HepG2 (cell line): ENCODE data around the gene EZH2. TPM values are rescaled to one million over a fixed set of nuclear protein-coding genes. Genes with fewer than 3 reads are reported as not detected.
A peak's percentile ranks its signal among the peaks of the same experiment; 100 is the strongest.

Source experiments
- ATAC-seq: fragments of 200-7000 bp; cut with Tn5 transposase; 3 replicates; pipeline ENCODE4 v1.9.1; 2020; ENCODE audit warnings: mild to moderate bottlenecking, moderate library complexity
- BruUV-seq: library from RNA; stranded (reverse); fragments of 400-500 nt; replicated peaks from 2 replicates; lab custom pipeline; 2021; lab: Mats Ljungman, UMichigan
- CTCF ChIA-PET: fragments of 300-600 bp; formaldehyde crosslinking; extraction: SDS; loops from one replicate; lab custom pipeline; 2021; ENCODE audit warnings: low total read pairs, inconsistent platforms, low intra/inter-chr PET ratio; lab: Yijun Ruan, JAX
- POLR2A ChIA-PET: fragments of 350-600 bp; sonication (Branson Sonifier 250); formaldehyde crosslinking; loops from one replicate; lab custom pipeline; 2020; ENCODE audit warnings: antibody characterized with exemption, inconsistent platforms; lab: Yijun Ruan, JAX
- DNase-seq: peaks from one replicate; pipeline ENCODE4 v3.0.0-alpha.2; 2015; ENCODE audit warnings: low spot score
- FAIRE-seq: peaks from 3 replicates; lab custom pipeline; 2011; peaks lifted over from hg19 to GRCh38; lab: Jason Lieb, UNC
- H2AFZ ChIP-seq: one replicate; pipeline ENCODE4 v1.6.1; 2011; ENCODE audit warnings: low read length, inconsistent platforms
- H3K27ac ChIP-seq: fragments of 300-600 bp; 3 replicates; pipeline ENCODE4 v1.8.0; 2011; ENCODE audit warnings: mixed run types, mild to moderate bottlenecking, mixed read lengths, low read length, inconsistent platforms; ENCODE audit not compliant: insufficient read depth; ENCODE audit errors: extremely low read length
- H3K27me3 ChIP-seq, 2 experiments: fragments of 200-600 bp in 1 of 2; 2 replicates in 1 of 2; 3 replicates in 1 of 2; pipeline versions ENCODE4 v1.6.0 to v1.8.0; 2011; ENCODE audit warnings: low read length in 2 of 2, mild to moderate bottlenecking in 2 of 2, moderate library complexity in 2 of 2, inconsistent platforms in 1 of 2; ENCODE audit not compliant: insufficient read depth in 2 of 2, control insufficient read depth in 1 of 2
- H3K36me3 ChIP-seq, 2 experiments: fragments of 200-600 bp in 1 of 2; replicated peaks in 1 of 2; 2 replicates in 1 of 2; 3 replicates in 1 of 2; pipeline versions ENCODE4 v1.5.1 to v1.8.0; 2011; ENCODE audit warnings: low read length in 2 of 2, inconsistent platforms in 1 of 2; ENCODE audit not compliant: insufficient read depth in 2 of 2, control insufficient read depth in 1 of 2
- H3K4me1 ChIP-seq: 2 replicates; pipeline ENCODE4 v1.5.1; 2012; ENCODE audit warnings: low read length, inconsistent platforms; ENCODE audit not compliant: insufficient read depth
- H3K4me2 ChIP-seq: 2 replicates; pipeline ENCODE4 v1.6.0; 2011; ENCODE audit warnings: low read depth, low read length, inconsistent platforms
- H3K4me3 ChIP-seq, 3 experiments: fragments of 200-600 bp in 1 of 3; sonication (generic), shearing (Covaris generic) in 1 of 3; replicated peaks in 1 of 3; 2 replicates each; pipeline ENCODE4 v1.5.1; 2011 to 2016; ENCODE audit warnings: low read length in 3 of 3, inconsistent platforms in 2 of 3, low read depth in 2 of 3, mild to moderate bottlenecking in 2 of 3, control low read depth in 1 of 3, mixed read lengths in 1 of 3; ENCODE audit not compliant: insufficient read depth in 1 of 3
- H3K79me2 ChIP-seq: one replicate; pipeline ENCODE4 v1.6.1; 2011; ENCODE audit warnings: low read length, inconsistent platforms; ENCODE audit not compliant: insufficient read depth
- H3K9ac ChIP-seq: 2 replicates; pipeline ENCODE4 v1.6.0; 2011; ENCODE audit warnings: mild to moderate bottlenecking, low read depth, low read length, inconsistent platforms; ENCODE audit not compliant: insufficient read depth
- H3K9me3 ChIP-seq: 2 replicates; pipeline ENCODE4 v1.5.1; 2012; ENCODE audit warnings: mild to moderate bottlenecking, low read length
- H4K20me1 ChIP-seq: 2 replicates; pipeline ENCODE4 v1.6.0; 2011; ENCODE audit warnings: inconsistent platforms, mild to moderate bottlenecking, low read length, moderate library complexity; ENCODE audit not compliant: insufficient read depth
- SMC3 ChIP-seq: IDR thresholded peaks from 2 replicates; pipeline ENCODE4 v1.6.1; 2011; ENCODE audit warnings: low read length, improper control_type of control experiment
- ZNF557 ChIP-seq: sonication (generic); formaldehyde crosslinking; IDR thresholded peaks from 2 replicates; pipeline ENCODE4 v1.4.0; 2020; ENCODE audit warnings: missing genetic modification reagents
- ZNF7 ChIP-seq: IDR thresholded peaks from 2 replicates; pipeline ENCODE4 v1.6.1; 2016; ENCODE audit warnings: missing biosample characterization, missing genetic modification reagents
- ZNF782 ChIP-seq: sonication (generic); formaldehyde crosslinking; IDR thresholded peaks from 2 replicates; pipeline ENCODE4 v1.4.0; 2020; ENCODE audit warnings: missing genetic modification reagents, mild to moderate bottlenecking, borderline replicate concordance
- ZNF891 ChIP-seq: sonication (generic); formaldehyde crosslinking; IDR thresholded peaks from 2 replicates; pipeline ENCODE4 v1.5.0; 2020; ENCODE audit warnings: mild to moderate bottlenecking, missing genetic modification reagents
- WGBS: methylation state at CpG from one replicate; pipeline ENCODE4 v1.1.6; 2017; ENCODE audit warnings: low lambda C conversion rate; 5-methylcytosine and 5-hydroxymethylcytosine counted together
- in situ Hi-C: cut with HindIII; loops from 2 replicates; pipeline ENCODE4 v1.10.0; 2017; ENCODE audit warnings: low pct_unique_long_range_greater_than_20kb; ENCODE audit not compliant: extremely low pct_ligation_motif_present
- intact Hi-C: fragments of 100-400 bp; cut with micrococcal nuclease; formaldehyde crosslinking; loops from one replicate; pipeline ENCODE4 v1.10.0; 2022; ENCODE audit not compliant: unreplicated experiment
- polyA plus RNA-seq, 8 experiments: library from polyadenylated mRNA; depleted of rRNA in 3 of 8; stranded (reverse) in 7 of 8; unstranded in 1 of 8; fragments of >200 nt; fragmentation: Illumina TruSeq in 4 of 8; extraction: Trizol in 4 of 8; gene quantifications; 2 replicates each; pipeline versions ENCODE4 v1.2.1 to v1.2.3, GENCODE V29; 2011 to 2016; ENCODE audit warnings: low read depth in 4 of 8, missing spikeins in 1 of 8, mixed read lengths in 1 of 8; ENCODE audit not compliant: insufficient read depth in 1 of 8
- total RNA-seq, 5 experiments: library from RNA; depleted of rRNA; stranded (reverse); fragments of >200 nt; fragmentation: Illumina TruSeq; extraction: Trizol; gene quantifications; 2 replicates each; pipeline ENCODE4 v1.2.3, GENCODE V29; 2016; ENCODE audit warnings: low read depth in 1 of 5
- TF ChIP-seq, protein P1 (sequence below): sonication (generic); formaldehyde crosslinking; IDR thresholded peaks from 2 replicates; pipeline ENCODE4 v1.4.0; 2020; ENCODE audit warnings: mild to moderate bottlenecking, missing genetic modification reagents
- TF ChIP-seq, protein P2 (sequence below): sonication (generic); formaldehyde crosslinking; IDR thresholded peaks from 2 replicates; pipeline ENCODE4 v1.4.0; 2020; ENCODE audit warnings: mild to moderate bottlenecking, missing genetic modification reagents
- TF ChIP-seq, protein P3 (sequence below): sonication (generic); formaldehyde crosslinking; IDR thresholded peaks from 2 replicates; pipeline ENCODE4 v1.5.0; 2020; ENCODE audit warnings: missing genetic modification reagents, mild to moderate bottlenecking, borderline replicate concordance

The EZH2 gene
- total and polyA plus RNA-seq, 2 of the 13 experiments (the other 11 are each of a cell fraction or from before 2014, with no cell fraction given), result 26.0 to 34.3 TPM

DNA sequence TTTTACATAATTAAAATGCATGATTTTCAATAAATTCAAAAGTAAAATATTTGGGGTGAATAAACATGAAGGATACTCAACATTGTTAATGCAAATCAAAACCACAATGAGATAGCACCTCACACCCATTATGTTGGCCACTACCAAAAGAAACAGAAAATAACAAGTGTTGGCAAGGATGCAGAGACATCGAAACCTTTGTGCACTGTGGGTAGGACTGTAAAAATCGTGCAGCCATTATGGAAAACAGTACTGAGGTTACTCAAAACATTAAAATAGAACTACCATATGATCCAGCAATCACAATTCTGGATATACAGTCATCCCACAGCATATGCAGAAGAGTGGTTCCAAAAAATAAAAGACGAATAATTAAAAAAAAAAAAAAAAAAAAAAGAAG lies 13.1 kb downstream of the EZH2 start:
- ATAC-seq, result no peak
- peaks cover 4% of the 10 kb centered on the region; the same call in 1 of the 2 replicates for H4K20me1 ChIP-seq
- BruUV-seq, result no TSS peak
- intact Hi-C loops, result no loop called here
- peaks cover 44% of the 10 kb centered on the region; the same call in 1 of the 2 replicates for H3K4me1 ChIP-seq
- H2AFZ ChIP-seq, result no peak overlapping the region
- TF ChIP-seq ZNF782 (CRISPR knock-in tag) (no peak), SMC3 (no peak), ZNF557 (CRISPR knock-in tag) (no peak), ZNF7 (CRISPR knock-in tag) (peak; percentile 94), ZNF891 (no peak)
- TF ChIP-seq, protein P1, sequence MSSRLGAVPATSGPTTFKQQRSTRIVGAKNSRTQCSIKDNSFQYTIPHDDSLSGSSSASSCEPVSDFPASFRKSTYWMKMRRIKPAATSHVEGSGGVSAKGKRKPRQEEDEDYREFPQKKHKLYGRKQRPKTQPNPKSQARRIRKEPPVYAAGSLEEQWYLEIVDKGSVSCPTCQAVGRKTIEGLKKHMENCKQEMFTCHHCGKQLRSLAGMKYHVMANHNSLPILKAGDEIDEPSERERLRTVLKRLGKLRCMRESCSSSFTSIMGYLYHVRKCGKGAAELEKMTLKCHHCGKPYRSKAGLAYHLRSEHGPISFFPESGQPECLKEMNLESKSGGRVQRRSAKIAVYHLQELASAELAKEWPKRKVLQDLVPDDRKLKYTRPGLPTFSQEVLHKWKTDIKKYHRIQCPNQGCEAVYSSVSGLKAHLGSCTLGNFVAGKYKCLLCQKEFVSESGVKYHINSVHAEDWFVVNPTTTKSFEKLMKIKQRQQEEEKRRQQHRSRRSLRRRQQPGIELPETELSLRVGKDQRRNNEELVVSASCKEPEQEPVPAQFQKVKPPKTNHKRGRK, result no peak
- TF ChIP-seq, protein P2, sequence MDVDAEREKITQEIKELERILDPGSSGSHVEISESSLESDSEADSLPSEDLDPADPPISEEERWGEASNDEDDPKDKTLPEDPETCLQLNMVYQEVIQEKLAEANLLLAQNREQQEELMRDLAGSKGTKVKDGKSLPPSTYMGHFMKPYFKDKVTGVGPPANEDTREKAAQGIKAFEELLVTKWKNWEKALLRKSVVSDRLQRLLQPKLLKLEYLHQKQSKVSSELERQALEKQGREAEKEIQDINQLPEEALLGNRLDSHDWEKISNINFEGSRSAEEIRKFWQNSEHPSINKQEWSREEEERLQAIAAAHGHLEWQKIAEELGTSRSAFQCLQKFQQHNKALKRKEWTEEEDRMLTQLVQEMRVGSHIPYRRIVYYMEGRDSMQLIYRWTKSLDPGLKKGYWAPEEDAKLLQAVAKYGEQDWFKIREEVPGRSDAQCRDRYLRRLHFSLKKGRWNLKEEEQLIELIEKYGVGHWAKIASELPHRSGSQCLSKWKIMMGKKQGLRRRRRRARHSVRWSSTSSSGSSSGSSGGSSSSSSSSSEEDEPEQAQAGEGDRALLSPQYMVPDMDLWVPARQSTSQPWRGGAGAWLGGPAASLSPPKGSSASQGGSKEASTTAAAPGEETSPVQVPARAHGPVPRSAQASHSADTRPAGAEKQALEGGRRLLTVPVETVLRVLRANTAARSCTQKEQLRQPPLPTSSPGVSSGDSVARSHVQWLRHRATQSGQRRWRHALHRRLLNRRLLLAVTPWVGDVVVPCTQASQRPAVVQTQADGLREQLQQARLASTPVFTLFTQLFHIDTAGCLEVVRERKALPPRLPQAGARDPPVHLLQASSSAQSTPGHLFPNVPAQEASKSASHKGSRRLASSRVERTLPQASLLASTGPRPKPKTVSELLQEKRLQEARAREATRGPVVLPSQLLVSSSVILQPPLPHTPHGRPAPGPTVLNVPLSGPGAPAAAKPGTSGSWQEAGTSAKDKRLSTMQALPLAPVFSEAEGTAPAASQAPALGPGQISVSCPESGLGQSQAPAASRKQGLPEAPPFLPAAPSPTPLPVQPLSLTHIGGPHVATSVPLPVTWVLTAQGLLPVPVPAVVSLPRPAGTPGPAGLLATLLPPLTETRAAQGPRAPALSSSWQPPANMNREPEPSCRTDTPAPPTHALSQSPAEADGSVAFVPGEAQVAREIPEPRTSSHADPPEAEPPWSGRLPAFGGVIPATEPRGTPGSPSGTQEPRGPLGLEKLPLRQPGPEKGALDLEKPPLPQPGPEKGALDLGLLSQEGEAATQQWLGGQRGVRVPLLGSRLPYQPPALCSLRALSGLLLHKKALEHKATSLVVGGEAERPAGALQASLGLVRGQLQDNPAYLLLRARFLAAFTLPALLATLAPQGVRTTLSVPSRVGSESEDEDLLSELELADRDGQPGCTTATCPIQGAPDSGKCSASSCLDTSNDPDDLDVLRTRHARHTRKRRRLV (CRISPR knock-in tag), result no peak
- TF ChIP-seq, protein P3, sequence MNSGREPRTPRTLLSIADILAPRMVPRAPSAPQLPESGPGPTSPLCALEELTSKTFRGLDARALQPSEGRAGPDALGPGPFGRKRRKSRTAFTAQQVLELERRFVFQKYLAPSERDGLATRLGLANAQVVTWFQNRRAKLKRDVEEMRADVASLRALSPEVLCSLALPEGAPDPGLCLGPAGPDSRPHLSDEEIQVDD (CRISPR knock-in tag), result no peak
- no peak overlapping the region for H3K4me2 ChIP-seq
- in situ Hi-C loops, result no loop called here
- H3K27ac ChIP-seq, result no peak overlapping the region
- H3K9ac ChIP-seq, result no peak overlapping the region
- CTCF ChIA-PET, result no interaction called here
- H3K79me2 ChIP-seq, result peaks cover 93% of the 10 kb centered on the region
- no peak overlapping the region for H3K4me3 ChIP-seq
- H3K27me3 ChIP-seq, result no peaks in the 10 kb centered on the region
- no peaks in the 10 kb centered on the region for H3K9me3 ChIP-seq
- DNase-seq, result no peak
- POLR2A ChIA-PET, result no interaction called here
- 96% methylated on average over 3 of the region's 3 CpGs for WGBS
- FAIRE-seq, result no peak
- no peaks in the 10 kb centered on the region for H3K36me3 ChIP-seq
